ENCODE data around the gene CBR3. TPM values are rescaled to one million over a fixed set of nuclear protein-coding genes. Genes with fewer than 3 reads are reported as not detected.
"Not testable (repeated sequence)": the region's sequence is repeated elsewhere in the genome, so short reads cannot be mapped to it uniquely, and the experiment has no call there.

The CBR3 gene
- 10 to 100 TPM in 4 of 6 donors, 1 to 10 TPM in 2; 7.4 to 14.5 (median 10.6) TPM for polyA plus RNA-seq (ENCODE audit: low read depth in 6 of 6)

DNA sequence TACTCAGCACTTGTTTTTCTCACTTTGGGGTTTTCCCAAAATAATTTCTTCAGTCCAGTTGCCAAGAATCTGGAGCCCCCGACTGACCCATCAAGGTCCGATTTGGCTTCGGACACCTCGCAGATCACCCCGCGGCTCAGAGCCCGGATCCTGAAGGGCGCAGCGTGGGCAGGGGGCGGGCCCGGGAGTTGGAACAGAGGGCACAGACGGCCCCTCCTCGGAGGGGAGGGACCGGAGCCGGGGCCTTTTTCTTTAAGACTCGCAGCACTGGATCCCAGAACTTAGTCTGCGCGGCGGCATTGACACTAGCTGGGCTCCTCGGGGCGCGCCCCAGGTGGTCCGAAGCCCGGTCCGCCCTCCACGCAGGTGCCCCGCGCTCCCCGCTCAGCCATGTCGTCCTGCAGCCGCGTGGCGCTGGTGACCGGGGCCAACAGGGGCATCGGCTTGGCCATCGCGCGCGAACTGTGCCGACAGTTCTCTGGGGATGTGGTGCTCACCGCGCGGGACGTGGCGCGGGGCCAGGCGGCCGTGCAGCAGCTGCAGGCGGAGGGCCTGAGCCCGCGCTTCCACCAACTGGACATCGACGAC is at the start of gene CBR3:
Gene CBR3 (plus strand): TSS at position 277 of the 588 bp plus-strand sequence. CDS start 114 bp downstream, at position 391.
- Mint-ChIP-seq H3K4me3 (peak within 1 kb of the TSS; percentile 91 to 97 (median 94)), H3K27ac (peak within 1 kb of the TSS; percentile 82 to 92 (median 88)), H3K27me3 (no peaks in the 10 kb centered on the region), H3K4me1 (peaks cover 20 to 41% (median 39%) of the 10 kb centered on the region in 3 donors), H3K36me3 (peaks cover 0 to 7% of the 10 kb centered on the region in 2 donors), H3K9me3 (no peaks in the 10 kb centered on the region)
- DNase-seq (peak; percentile 35), ATAC-seq (ENCODE audit: low read depth in 2 of 2) (peak; percentile 35 to 39)

DNA sequence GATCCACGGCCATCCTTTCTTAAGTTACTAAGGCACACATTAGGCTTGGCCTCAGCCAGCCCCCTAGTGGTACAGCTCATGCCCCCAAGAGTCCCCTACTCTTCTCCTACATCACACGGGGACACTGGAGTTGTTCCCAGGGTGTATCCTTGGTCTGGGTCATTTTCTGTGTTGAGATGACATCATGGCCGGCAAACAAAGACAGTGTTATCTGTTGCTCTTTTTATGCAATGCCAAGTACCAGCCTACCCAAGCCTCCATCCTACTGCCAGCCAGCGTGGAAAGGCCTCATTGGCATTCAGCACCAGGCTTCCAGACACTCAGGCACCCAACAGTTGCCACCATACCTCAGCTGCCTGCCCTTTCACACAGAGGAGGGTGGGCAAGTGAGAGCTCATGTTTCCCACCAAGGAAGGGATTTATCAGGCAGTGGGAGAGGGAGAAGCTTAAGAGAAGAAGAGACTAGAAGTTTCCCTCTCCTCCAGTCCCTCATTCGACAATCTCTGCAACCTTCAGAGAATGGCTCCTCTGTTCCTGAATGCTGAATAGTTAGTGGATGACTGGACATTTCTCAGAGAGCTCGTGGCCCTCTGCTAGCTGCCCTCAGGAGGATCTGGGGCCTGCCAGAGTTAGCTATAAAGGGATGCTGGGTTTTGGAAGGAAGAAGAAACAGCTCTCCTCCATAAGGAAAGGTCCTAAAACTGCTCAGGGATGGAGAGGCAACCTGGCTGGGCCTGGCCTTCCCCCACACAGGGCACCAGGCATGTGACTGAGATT is 47.3 kb upstream of the CBR3 start:
- no peak overlapping the region for H3K4me3 Mint-ChIP-seq
- H3K27me3 Mint-ChIP-seq: no peaks in the 10 kb centered on the region
- DNase-seq: no peak
- no peaks in the 10 kb centered on the region for H3K4me1 Mint-ChIP-seq
- H3K27ac Mint-ChIP-seq: peak overlapping the region in 1 of 6 donors; percentile 30
- peaks cover 0 to 2% (median 0%) of the 10 kb centered on the region in 7 donors for H3K9me3 Mint-ChIP-seq
- H3K36me3 Mint-ChIP-seq: no peaks in the 10 kb centered on the region
- no peak for ATAC-seq (ENCODE audit: low read depth in 2 of 2)

GRCh38 chr21:36089946-36090345 is 44.9 kb upstream of the CBR3 start:
- Mint-ChIP-seq H3K4me3 (no peak overlapping the region), H3K27ac (no peak overlapping the region), H3K9me3 (peaks cover 7 to 17% (median 13%) of the 10 kb centered on the region in 7 donors), H3K36me3 (peaks cover 6 to 11% of the 10 kb centered on the region in 2 donors), H3K27me3 (peaks cover 0 to 11% (median 8%) of the 10 kb centered on the region in 3 donors), H3K4me1 (no peaks in the 10 kb centered on the region)
- no peak for ATAC-seq (ENCODE audit: low read depth in 2 of 2)
- no peak for DNase-seq

- H3K4me3 Mint-ChIP-seq: no peak overlapping the region
- H3K36me3 Mint-ChIP-seq: peaks cover 6 to 11% of the 10 kb centered on the region in 2 donors
- H3K27ac Mint-ChIP-seq: no peak overlapping the region
- ATAC-seq (ENCODE audit: low read depth in 2 of 2) (no peak), DNase-seq (no peak)
- H3K27me3 Mint-ChIP-seq: peaks cover 0 to 11% (median 8%) of the 10 kb centered on the region in 3 donors
- peaks cover under 1 to 6% (median 2%) of the 10 kb centered on the region in 3 donors for H3K4me1 Mint-ChIP-seq
- peaks cover 7 to 18% (median 13%) of the 10 kb centered on the region in 7 donors for H3K9me3 Mint-ChIP-seq
Measured at GRCh38 chr21:36092681-36093080, 42.2 kb upstream of the CBR3 start.

GRCh38 chr21:36093512-36093911 is 41.4 kb upstream of the CBR3 start:
- ATAC-seq (ENCODE audit: low read depth in 2 of 2): no peak
- peaks cover 8 to 13% (median 9%) of the 10 kb centered on the region in 3 donors for H3K4me1 Mint-ChIP-seq
- DNase-seq: no peak
- H3K4me3 Mint-ChIP-seq: no peak overlapping the region
- H3K27me3 Mint-ChIP-seq: peaks cover 0 to 11% (median 8%) of the 10 kb centered on the region in 3 donors
- peak overlapping the region in 1 of 6 donors; percentile 28 for H3K27ac Mint-ChIP-seq
- peaks cover 7 to 18% (median 13%) of the 10 kb centered on the region in 7 donors for H3K9me3 Mint-ChIP-seq
- peaks cover 6 to 11% of the 10 kb centered on the region in 2 donors for H3K36me3 Mint-ChIP-seq

- peaks cover 8 to 13% (median 9%) of the 10 kb centered on the region in 3 donors for H3K4me1 Mint-ChIP-seq
- ATAC-seq (ENCODE audit: low read depth in 2 of 2) (no peak), DNase-seq (no peak)
- peaks cover 6 to 11% of the 10 kb centered on the region in 2 donors for H3K36me3 Mint-ChIP-seq
- peak overlapping the region in 1 of 8 donors; percentile 25 for H3K4me3 Mint-ChIP-seq
- peaks cover 0 to 11% (median 8%) of the 10 kb centered on the region in 3 donors for H3K27me3 Mint-ChIP-seq
- peaks cover 7 to 18% (median 13%) of the 10 kb centered on the region in 7 donors for H3K9me3 Mint-ChIP-seq
- no peak overlapping the region for H3K27ac Mint-ChIP-seq
Measured at GRCh38 chr21:36096398-36097290, 38.2 kb upstream of the CBR3 start.

DNA sequence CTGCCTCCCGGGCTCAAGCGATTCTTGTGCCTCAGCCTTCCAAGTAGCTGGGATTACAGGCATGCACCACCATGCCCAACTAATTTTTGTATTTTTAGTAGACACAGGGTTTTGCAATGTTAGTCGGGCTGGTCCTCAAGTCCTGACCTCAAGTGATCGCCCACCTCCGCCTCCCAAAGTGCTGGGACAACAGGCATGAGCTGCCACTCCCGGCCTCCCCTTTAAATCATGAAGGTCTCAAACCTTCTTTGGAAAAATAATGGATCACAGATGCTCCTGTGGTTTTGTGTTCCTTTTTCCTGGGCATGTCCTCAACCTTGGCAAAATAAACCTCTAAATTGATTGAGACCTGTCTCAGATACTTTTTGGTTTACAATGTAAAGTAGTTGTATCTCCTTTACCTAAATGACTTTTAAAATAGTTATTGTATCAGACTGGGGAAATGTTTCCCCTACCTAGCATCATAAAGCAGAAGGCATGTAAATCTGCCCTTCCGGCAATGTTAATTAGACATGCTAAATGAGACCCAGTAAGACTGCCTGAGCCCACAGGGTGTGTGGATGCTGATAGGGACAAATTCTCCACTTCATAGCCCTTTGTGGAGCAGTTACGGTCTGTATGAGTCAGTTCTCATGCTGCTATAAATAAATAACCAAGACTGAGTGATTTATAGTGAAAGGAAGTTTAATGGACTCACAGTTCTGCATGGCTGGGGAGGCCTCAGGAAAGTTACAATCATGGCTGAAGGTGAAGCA is 37.3 kb upstream of the CBR3 start:
- no peak for DNase-seq
- Mint-ChIP-seq H3K4me3 (peak overlapping the region in 2 of 8 donors; percentile 32 to 62), H3K9me3 (peaks cover 7 to 18% (median 13%) of the 10 kb centered on the region in 7 donors), H3K4me1 (peaks cover 8 to 13% (median 9%) of the 10 kb centered on the region in 3 donors), H3K36me3 (peaks cover 6 to 11% of the 10 kb centered on the region in 2 donors), H3K27ac (peak overlapping the region in 2 of 6 donors; percentile 3 to 83), H3K27me3 (peaks cover 0 to 11% (median 8%) of the 10 kb centered on the region in 3 donors)
- peak; percentile 65 to 73 for ATAC-seq (ENCODE audit: low read depth in 2 of 2)

GRCh38 chr21:36098182-36098532 is 36.7 kb upstream of the CBR3 start:
- Mint-ChIP-seq H3K36me3 (peaks cover 6 to 10% of the 10 kb centered on the region in 2 donors), H3K4me3 (no peak overlapping the region), H3K9me3 (peaks cover 7 to 13% (median 9%) of the 10 kb centered on the region in 7 donors), H3K27me3 (peaks cover 0 to 8% (median 8%) of the 10 kb centered on the region in 3 donors), H3K27ac (peak overlapping the region in 1 of 6 donors; percentile 83), H3K4me1 (peaks cover 8 to 13% (median 9%) of the 10 kb centered on the region in 3 donors)
- no peak for DNase-seq
- no peak for ATAC-seq (ENCODE audit: low read depth in 2 of 2)

GRCh38 chr21:36099000-36099399 is 35.9 kb upstream of the CBR3 start:
- ATAC-seq (ENCODE audit: low read depth in 2 of 2): no peak
- Mint-ChIP-seq H3K27ac (no peak overlapping the region), H3K27me3 (peaks cover 0 to 1% (median under 1%) of the 10 kb centered on the region in 3 donors), H3K4me1 (peaks cover 8 to 13% (median 9%) of the 10 kb centered on the region in 3 donors), H3K9me3 (peaks cover 0 to 5% (median under 1%) of the 10 kb centered on the region in 7 donors), H3K4me3 (no peak overlapping the region), H3K36me3 (peaks cover 0 to 1% of the 10 kb centered on the region in 2 donors)
- DNase-seq: no peak

DNA sequence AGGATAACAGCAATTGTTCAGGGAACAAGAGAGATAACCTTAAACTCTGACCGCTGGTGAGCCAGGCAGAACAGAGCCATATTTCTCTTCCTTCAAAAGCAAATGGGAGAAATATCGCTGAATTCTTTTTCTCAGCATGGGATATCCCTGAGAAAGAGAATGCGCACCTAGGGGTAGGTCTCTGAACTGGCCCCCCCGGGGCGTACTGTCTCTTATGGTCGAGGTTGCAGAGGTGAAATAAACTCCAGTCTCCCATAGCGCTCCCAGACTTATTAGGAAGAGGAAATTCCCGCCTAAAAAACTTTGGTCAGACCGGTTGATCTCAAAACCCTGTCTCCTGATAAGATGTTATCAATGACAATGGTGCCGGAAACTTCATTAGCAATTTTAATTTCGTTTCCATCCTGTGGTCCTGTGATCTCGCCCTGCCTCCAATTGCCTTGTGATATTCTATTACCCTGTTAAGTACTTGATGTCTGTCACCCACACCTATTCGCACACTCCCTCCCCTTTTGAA is 35.1 kb upstream of the CBR3 start:
- H3K4me3 Mint-ChIP-seq; H3K9me3 Mint-ChIP-seq; H3K36me3 Mint-ChIP-seq; H3K27me3 Mint-ChIP-seq; DNase-seq; ATAC-seq (ENCODE audit: low read depth in 2 of 2): not testable (repeated sequence)
- peak overlapping the region in 1 of 6 donors; percentile 42 for H3K27ac Mint-ChIP-seq
- peaks cover 15 to 20% (median 17%) of the 10 kb centered on the region in 3 donors for H3K4me1 Mint-ChIP-seq

- Mint-ChIP-seq H3K9me3 (no peaks in the 10 kb centered on the region), H3K27ac (peak overlapping the region in 1 of 6 donors; percentile 71), H3K36me3 (no peaks in the 10 kb centered on the region), H3K27me3 (peaks cover 9 to 22% (median 22%) of the 10 kb centered on the region in 3 donors), H3K4me1 (peaks cover 16 to 23% (median 19%) of the 10 kb centered on the region in 3 donors), H3K4me3 (no peak overlapping the region)
- DNase-seq: no peak
- ATAC-seq (ENCODE audit: low read depth in 2 of 2): no peak
Measured at GRCh38 chr21:36100971-36101641, 33.8 kb upstream of the CBR3 start.

DNA sequence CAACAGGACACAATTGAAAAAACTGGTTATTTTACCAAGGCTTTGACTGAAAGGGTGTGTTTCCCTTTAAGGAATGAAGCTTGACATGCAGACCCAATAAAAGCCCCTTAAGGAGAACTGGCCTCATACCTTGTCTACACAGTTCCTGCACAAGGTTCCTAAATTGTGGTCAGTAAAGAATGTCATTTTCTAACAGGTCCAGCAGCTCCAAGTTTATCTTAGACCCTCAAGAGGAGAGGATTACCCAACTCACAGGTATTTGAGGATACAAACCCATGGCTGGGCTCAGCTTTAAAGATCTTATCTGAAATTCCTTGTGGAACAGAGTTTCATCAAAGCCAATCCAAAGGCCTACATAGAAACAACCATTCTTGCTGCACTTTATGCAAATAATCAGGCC is 31.4 kb upstream of the CBR3 start:
- H3K4me3 Mint-ChIP-seq: no peak overlapping the region
- ATAC-seq (ENCODE audit: low read depth in 2 of 2) (no peak), DNase-seq (no peak)
- H3K27ac Mint-ChIP-seq: no peak overlapping the region
- no peaks in the 10 kb centered on the region for H3K9me3 Mint-ChIP-seq
- peaks cover 9 to 41% (median 37%) of the 10 kb centered on the region in 3 donors for H3K27me3 Mint-ChIP-seq
- peaks cover 8 to 11% (median 10%) of the 10 kb centered on the region in 3 donors for H3K4me1 Mint-ChIP-seq
- H3K36me3 Mint-ChIP-seq: no peaks in the 10 kb centered on the region
